ENCODE results near the gene KCNJ13. TPM values are rescaled to one million over a fixed set of nuclear protein-coding genes. Genes with fewer than 3 reads are reported as not detected.

The KCNJ13 gene
- total RNA-seq, 1 experiment from 2014 or later, result not detected

DNA sequence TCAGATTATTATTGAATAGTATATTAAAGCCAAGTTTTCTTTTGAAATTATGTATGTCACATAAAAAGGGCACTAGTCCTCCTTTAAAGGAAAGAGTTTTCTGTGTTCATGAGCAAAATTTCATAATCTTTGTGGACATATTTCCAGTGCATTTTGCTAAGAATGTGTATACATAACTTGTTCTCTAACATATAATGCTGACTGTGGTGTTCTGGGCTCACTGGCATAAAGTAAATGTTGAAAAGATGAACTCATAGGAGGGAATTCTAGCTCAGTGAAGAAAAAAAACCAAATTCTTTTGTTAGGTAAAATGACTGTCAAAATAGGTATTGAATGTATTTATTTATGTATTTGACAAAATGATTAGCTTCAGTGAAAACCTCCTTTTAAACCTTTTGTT, 6.2 kb downstream of the KCNJ13 start:
- Histone ChIP-seq H3K4me1 (ENCODE audit: control insufficient read depth in 1 of 2, insufficient read depth in 2 of 2, low read length in 2 of 2) (no peaks in the 10 kb centered on the region), H3K27me3 (ENCODE audit: insufficient read depth, low read length) (no peaks in the 10 kb centered on the region), H2AFZ (ENCODE audit: low read depth, low read length, poor library complexity, severe bottlenecking) (no peak overlapping the region), H3K4me3 (replicated peaks in 1 of 2; ENCODE audit: low read depth in 1 of 2, low read length in 2 of 2) (no peak overlapping the region), H4K20me1 (ENCODE audit: insufficient read depth) (0 out of 2 replicates have a peak, but pooled peaks cover 3% of the 10 kb centered on the region), H3K27ac (ENCODE audit: low read depth, low read length) (no peak overlapping the region), H3K9ac (ENCODE audit: low read length) (no peak overlapping the region), H3K4me2 (ENCODE audit: low read length) (no peak overlapping the region), H3K9me3 (ENCODE audit: control insufficient read depth in 1 of 2, insufficient read depth in 1 of 2, low read depth in 1 of 2, low read length in 2 of 2) (no peaks in the 10 kb centered on the region), H3K79me2 (ENCODE audit: insufficient read depth, low read length) (no peaks in the 10 kb centered on the region; the same call in 1 of the 2 replicates), H3K36me3 (ENCODE audit: control insufficient read depth in 1 of 2, insufficient read depth in 2 of 2, low read length in 2 of 2) (peaks cover 3 to 25% of the 10 kb centered on the region in 2 experiments; a peak in 2 of 4 replicates), H3K9me2 (ENCODE audit: insufficient read depth) (no peaks in the 10 kb centered on the region)
- ATAC-seq (no peak), DNase-seq (ENCODE audit: low read depth, low spot score) (no peak)
- RAD21 ChIA-PET (ENCODE audit: low non-redundant PET in 1 of 2, low total read pairs in 2 of 2, uncharacterized antibody in 2 of 2, unreplicated experiment in 2 of 2), result no interaction called here
- BruUV-seq (replicated peaks), result no TSS peak
- TF ChIP-seq YY1 (IDR thresholded peaks at IDR 0.05; ENCODE audit: extremely low read depth, insufficient replicate concordance, low read depth, low read length), result no peak
- TF ChIP-seq EZH2 (IDR thresholded peaks at IDR 0.05), result no peak
- TF ChIP-seq FOSL1 (IDR thresholded peaks at IDR 0.05; ENCODE audit: low read depth), result no peak
- no peak for TF ChIP-seq SIN3A (IDR thresholded peaks at IDR 0.05; ENCODE audit: low read depth)
- TF ChIP-seq, protein P1, sequence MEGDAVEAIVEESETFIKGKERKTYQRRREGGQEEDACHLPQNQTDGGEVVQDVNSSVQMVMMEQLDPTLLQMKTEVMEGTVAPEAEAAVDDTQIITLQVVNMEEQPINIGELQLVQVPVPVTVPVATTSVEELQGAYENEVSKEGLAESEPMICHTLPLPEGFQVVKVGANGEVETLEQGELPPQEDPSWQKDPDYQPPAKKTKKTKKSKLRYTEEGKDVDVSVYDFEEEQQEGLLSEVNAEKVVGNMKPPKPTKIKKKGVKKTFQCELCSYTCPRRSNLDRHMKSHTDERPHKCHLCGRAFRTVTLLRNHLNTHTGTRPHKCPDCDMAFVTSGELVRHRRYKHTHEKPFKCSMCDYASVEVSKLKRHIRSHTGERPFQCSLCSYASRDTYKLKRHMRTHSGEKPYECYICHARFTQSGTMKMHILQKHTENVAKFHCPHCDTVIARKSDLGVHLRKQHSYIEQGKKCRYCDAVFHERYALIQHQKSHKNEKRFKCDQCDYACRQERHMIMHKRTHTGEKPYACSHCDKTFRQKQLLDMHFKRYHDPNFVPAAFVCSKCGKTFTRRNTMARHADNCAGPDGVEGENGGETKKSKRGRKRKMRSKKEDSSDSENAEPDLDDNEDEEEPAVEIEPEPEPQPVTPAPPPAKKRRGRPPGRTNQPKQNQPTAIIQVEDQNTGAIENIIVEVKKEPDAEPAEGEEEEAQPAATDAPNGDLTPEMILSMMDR (IDR thresholded peaks at IDR 0.05 in 2 of 3, conservative IDR thresholded peaks at IDR 0.05 in 1 of 3; ENCODE audit: borderline replicate concordance in 1 of 3, insufficient read depth in 1 of 3, low read depth in 2 of 3, low read length in 2 of 3), result no peak
- no peak for TF ChIP-seq RAD21 (IDR thresholded peaks at IDR 0.05; ENCODE audit: low read depth)
- no peak for TF ChIP-seq SRF (IDR thresholded peaks at IDR 0.05; ENCODE audit: low read depth)
- no peak for TF ChIP-seq POLR2AphosphoS5 (IDR thresholded peaks at IDR 0.05; ENCODE audit: low read depth, low read length)
- TF ChIP-seq SP1 (IDR thresholded peaks at IDR 0.05; ENCODE audit: low read depth), result no peak
- TF ChIP-seq ELF1 (IDR thresholded peaks at IDR 0.05; ENCODE audit: borderline replicate concordance, low read depth), result no peak
- TF ChIP-seq CEBPB (IDR thresholded peaks at IDR 0.05; ENCODE audit: low read depth), result no peak
- TF ChIP-seq, protein P2, sequence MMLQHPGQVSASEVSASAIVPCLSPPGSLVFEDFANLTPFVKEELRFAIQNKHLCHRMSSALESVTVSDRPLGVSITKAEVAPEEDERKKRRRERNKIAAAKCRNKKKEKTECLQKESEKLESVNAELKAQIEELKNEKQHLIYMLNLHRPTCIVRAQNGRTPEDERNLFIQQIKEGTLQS (IDR thresholded peaks at IDR 0.05), result no peak
- TF ChIP-seq POLR2A (IDR thresholded peaks at IDR 0.05; ENCODE audit: borderline replicate concordance, extremely low read depth, insufficient read depth, insufficient read length), result no peak
- no peak for TF ChIP-seq EGR1 (IDR thresholded peaks at IDR 0.05; ENCODE audit: low read depth)
- TF ChIP-seq ZFX (IDR thresholded peaks at IDR 0.05), result no peak
- no peak for TF ChIP-seq CBX3 (IDR thresholded peaks at IDR 0.05; ENCODE audit: low read depth)
- no peak for TF ChIP-seq EZH2phosphoT487 (IDR thresholded peaks at IDR 0.05; ENCODE audit: borderline replicate concordance)
- TF ChIP-seq, protein P3, sequence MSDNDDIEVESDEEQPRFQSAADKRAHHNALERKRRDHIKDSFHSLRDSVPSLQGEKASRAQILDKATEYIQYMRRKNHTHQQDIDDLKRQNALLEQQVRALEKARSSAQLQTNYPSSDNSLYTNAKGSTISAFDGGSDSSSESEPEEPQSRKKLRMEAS (IDR thresholded peaks at IDR 0.05), result no peak
- TF ChIP-seq, protein P4, sequence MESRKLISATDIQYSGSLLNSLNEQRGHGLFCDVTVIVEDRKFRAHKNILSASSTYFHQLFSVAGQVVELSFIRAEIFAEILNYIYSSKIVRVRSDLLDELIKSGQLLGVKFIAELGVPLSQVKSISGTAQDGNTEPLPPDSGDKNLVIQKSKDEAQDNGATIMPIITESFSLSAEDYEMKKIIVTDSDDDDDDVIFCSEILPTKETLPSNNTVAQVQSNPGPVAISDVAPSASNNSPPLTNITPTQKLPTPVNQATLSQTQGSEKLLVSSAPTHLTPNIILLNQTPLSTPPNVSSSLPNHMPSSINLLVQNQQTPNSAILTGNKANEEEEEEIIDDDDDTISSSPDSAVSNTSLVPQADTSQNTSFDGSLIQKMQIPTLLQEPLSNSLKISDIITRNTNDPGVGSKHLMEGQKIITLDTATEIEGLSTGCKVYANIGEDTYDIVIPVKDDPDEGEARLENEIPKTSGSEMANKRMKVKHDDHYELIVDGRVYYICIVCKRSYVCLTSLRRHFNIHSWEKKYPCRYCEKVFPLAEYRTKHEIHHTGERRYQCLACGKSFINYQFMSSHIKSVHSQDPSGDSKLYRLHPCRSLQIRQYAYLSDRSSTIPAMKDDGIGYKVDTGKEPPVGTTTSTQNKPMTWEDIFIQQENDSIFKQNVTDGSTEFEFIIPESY (IDR thresholded peaks at IDR 0.05; ENCODE audit: extremely low read depth, insufficient replicate concordance, low read length), result no peak
- no peak for TF ChIP-seq ZNF274 (IDR thresholded peaks at IDR 0.05; ENCODE audit: low read depth, low read length)
- POLR2A ChIA-PET, result no interaction called here
- CTCF ChIA-PET, result no interaction called here
- intact Hi-C loops (cut with micrococcal nuclease), result no loop called here
